NCI-H1092 treated with DMSO at 0.1 percent for 48 hours (cell line): ENCODE results near the gene KIF6.
A peak's percentile ranks its signal among the peaks of the same experiment; 100 is the strongest.
"Not testable (repeated sequence)": the region's sequence is repeated elsewhere in the genome, so short reads cannot be mapped to it uniquely, and the experiment has no call there.

Experiments
- DNase-seq: peaks from one replicate; lab custom pipeline; 2025; lab: John Stamatoyannopoulos, UW

The KIF6 gene

GRCh38 chr6:39313526-39314272 is 411.5 kb downstream of the KIF6 start:
- no peak for DNase-seq

GRCh38 chr6:39312912-39313525 is 412.2 kb downstream of the KIF6 start:
- no peak for DNase-seq

- DNase-seq, result no peak
These were observed 414.7 kb downstream of the KIF6 start for GRCh38 chr6:39310542-39310941.

- peak; percentile 63 for DNase-seq
These were observed 415.2 kb downstream of the KIF6 start for GRCh38 chr6:39309942-39310531.

- DNase-seq, result no peak
These were observed 417.7 kb downstream of the KIF6 start for GRCh38 chr6:39307462-39307861.

- no peak for DNase-seq
These were observed 420.3 kb downstream of the KIF6 start for GRCh38 chr6:39304951-39305350.

- no peak for DNase-seq
These were observed 421.6 kb downstream of the KIF6 start for GRCh38 chr6:39303425-39304153.

- peak; percentile 59 for DNase-seq
These were observed 422.4 kb downstream of the KIF6 start for GRCh38 chr6:39302669-39303424.

GRCh38 chr6:39302011-39302410 is 423.2 kb downstream of the KIF6 start:
- no peak for DNase-seq

GRCh38 chr6:39301606-39302005 is 423.6 kb downstream of the KIF6 start:
- DNase-seq, result no peak

- no peak for DNase-seq
These were observed 424.5 kb downstream of the KIF6 start for GRCh38 chr6:39300739-39301138.

- no peak for DNase-seq
These were observed 427.1 kb downstream of the KIF6 start for GRCh38 chr6:39298061-39298460.

- DNase-seq, result no peak
These were observed 428.2 kb downstream of the KIF6 start for GRCh38 chr6:39296745-39297640.

GRCh38 chr6:39295611-39296011 is 429.6 kb downstream of the KIF6 start:
- DNase-seq, result no peak

GRCh38 chr6:39294899-39295298 is 430.3 kb downstream of the KIF6 start:
- no peak for DNase-seq

- DNase-seq, result no peak
These were observed 431.1 kb downstream of the KIF6 start for GRCh38 chr6:39294133-39294532.

GRCh38 chr6:39292637-39293036 is 432.6 kb downstream of the KIF6 start:
- no peak for DNase-seq

- no peak for DNase-seq
These were observed 435.7 kb downstream of the KIF6 start for GRCh38 chr6:39289490-39289889.

GRCh38 chr6:39287601-39288000 is 437.6 kb downstream of the KIF6 start:
- no peak for DNase-seq

GRCh38 chr6:39286596-39286995 is 438.6 kb downstream of the KIF6 start:
- not testable (repeated sequence) for DNase-seq

- DNase-seq, result no peak
These were observed 442.4 kb downstream of the KIF6 start for GRCh38 chr6:39282774-39283173.
